NCI-H774 (cell line): ENCODE measurements around the gene LMTK3.

Source experiments
- DNase-seq: peaks from one replicate; lab custom pipeline; 2025; lab: John Stamatoyannopoulos, UW

Gene LMTK3

DNA sequence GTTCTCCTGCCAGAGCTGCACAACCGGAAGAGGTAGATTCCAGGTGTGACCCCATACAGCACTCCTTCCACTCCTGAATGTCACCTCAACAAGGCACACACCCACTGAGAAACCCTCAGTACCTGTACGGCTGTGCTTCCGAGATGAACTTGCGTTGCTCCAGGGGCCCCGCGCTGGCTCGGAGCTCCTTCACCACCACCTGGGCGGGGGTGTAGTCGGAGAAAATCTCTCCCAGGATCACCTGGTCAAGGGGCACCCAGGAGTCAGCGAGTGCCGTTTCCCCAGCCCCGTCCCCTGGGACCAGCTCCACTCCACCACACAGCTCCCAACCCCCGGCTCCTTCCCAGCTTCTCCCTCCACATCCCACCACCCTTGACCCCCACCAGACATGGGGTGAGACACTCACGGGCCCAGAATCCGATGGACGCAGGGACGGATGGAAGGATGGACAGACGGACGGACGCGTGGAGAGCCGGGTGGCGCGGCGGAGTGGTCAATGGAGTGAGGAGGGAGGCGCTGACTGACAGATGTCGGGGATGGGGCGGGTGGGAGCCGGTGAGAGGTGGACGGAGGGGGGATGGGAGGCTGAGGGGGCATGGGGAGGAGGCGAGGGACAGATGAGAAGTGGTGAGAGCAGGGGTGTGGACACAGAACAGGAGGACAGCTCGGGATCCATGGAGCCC lies 2.8 kb downstream of the LMTK3 start:
- no peak for DNase-seq

DNA sequence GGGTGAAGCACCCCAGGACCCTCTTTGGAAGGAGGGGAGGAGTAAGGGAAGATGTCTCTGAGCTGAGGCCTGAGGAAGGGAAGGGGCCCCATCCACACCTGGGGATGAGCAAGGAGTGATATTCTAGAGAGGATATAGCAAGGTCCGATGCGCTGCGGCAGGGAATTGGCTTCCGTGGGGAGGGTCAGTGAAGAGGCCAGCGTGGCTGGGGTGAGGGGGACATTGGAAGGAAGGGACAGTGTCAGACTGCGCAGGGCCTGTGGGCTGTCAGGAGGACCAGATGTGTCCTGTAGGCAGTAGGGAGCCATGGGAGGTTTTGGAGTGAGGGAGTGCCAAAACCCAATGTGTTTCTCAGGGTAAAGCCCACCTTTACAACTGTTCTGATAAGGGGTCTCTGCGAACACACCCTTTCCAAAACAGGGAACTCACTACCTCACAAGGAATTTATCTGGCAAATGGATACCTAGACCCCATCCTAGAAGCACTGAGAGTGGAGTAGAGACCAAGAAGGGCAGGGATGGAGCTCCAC lies 3.7 kb downstream of the LMTK3 start:
- DNase-seq, result no peak

DNA sequence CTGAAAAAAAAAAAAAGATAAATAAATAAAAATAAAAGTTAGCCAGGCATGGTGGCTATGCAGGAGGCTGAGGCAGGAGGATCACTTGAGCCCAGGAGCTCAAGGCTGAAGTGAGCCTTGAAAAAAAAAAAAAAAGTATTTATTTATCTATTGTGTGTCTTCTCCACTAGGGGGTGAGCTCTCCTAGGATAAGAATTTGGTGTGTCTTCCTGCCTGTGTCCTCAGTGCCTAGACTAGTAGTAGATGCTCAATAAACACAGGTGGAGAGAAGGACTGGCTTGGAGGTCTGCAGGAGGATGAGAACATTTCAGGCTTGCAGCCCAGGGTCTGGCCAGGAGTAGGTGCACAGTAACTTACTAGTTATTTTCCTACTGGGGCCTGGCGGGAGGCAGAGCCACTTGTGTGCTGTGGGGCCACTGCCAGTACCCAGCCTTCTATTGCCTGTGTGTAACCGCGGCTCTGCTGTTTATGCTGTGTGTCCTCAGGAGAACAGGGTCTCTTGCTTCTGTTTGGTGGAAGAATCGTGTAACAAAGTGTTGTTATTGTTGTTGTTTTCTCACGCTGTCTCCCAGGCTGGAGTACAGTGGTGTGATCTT lies 5.4 kb downstream of the LMTK3 start:
- no peak for DNase-seq

DNA sequence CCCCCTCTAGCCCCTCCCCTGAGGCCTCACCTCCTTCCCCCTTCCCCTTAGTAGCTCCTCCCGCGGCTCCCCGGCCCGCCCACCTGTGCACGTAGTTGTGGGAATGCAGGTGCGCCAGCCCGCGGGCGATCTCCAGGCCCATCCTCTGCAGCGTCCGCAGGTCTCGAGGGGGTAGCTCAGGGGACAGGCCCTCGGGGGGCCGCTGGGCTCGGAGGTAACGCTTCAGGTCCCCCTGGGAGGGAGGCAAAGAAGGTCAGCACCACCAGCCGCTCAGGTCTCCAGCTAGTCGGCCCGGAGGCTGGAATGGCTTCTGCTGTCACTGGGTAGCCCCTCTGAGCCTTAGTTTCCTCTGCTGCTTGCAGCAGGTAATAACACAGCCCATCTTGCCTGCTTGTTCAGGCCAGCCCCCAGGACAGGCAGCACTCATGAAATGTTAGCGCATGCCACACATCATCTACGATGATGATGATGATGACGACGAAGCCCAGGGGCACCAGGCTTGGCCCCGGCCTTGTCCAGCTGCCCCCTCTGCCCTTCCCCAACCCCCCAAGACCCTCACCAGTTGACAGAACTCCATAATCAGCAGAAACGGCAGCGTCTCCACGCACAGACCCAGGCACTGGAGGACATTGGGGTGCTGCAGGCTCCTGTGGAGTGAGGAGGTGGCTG lies 9.2 kb downstream of the LMTK3 start:
- DNase-seq, result no peak

DNA sequence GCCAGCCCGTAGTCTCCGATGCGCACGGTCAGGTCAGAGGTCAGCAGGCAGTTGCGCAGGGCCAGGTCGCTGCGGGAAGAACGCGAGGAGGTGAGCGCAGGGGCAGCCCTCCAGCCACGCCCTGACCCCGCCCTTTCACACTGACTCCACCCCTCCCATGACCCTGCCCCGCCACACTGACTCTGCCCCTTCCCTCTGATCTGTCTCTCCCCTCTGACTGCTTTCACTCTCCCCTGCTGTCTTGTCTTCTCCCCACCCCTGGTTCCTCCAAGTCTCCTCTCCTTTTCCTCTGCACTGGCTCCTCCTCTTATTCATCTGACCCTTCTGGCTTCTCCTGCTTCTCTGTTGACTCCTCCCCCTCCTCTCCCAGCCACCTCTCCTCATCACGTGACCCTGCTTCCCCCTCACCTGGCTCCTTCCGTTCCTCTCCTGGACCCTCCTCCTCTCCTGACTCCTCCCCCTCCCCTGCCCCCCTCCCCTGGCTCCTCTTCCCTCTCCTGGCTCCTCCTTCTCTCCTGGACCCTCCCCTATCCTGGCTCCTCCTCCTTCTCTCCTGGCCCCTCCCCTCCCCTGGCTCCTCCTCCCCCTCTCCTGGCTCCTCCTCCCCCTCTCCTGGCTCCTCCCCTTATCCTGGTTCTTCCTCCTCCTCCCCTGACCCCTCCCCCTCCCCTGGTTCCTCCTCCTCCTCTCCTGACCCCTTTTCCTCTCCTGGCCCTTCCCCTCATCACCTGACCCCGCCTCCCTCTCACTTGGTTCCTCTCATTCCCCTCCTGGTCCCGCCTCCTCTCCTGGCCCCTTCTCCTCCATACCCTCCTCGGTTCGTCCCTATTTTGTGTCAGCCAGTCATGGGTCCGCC lies 9.9 kb downstream of the LMTK3 start:
- DNase-seq, result peak; percentile 97

DNA sequence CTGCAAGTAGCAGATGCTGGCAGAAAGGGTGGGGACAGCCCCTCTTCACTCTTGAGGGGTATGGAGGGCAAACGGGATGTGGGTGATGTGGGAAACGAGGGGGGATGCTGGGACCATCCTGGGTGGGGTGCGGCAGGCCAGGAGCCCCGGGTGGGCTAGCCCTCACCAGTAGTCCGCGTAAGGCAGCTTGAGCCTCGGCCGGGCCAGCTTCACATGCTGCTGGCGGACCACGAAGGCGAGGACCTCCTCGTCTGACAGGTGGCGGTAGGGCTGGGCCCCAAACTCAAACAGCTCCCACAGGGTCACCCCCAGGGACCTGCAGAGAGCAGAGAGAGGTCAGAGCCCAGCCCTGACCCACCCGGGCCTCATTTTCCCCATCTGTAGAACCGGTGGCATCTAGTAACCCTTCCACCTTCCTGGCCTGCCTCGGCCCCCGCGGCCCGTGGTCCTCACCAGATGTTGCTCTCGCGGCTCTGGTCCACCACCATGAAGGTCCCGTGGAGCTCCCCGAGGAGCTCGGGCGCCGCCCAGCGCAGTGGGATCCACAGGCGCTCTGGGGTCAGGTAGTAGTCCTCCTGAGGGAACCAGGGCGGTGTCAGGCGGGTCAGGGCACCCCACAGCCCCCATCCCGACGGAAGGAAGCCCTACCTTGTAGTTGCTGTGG lies 10.7 kb downstream of the LMTK3 start:
- DNase-seq, result no peak

DNA sequence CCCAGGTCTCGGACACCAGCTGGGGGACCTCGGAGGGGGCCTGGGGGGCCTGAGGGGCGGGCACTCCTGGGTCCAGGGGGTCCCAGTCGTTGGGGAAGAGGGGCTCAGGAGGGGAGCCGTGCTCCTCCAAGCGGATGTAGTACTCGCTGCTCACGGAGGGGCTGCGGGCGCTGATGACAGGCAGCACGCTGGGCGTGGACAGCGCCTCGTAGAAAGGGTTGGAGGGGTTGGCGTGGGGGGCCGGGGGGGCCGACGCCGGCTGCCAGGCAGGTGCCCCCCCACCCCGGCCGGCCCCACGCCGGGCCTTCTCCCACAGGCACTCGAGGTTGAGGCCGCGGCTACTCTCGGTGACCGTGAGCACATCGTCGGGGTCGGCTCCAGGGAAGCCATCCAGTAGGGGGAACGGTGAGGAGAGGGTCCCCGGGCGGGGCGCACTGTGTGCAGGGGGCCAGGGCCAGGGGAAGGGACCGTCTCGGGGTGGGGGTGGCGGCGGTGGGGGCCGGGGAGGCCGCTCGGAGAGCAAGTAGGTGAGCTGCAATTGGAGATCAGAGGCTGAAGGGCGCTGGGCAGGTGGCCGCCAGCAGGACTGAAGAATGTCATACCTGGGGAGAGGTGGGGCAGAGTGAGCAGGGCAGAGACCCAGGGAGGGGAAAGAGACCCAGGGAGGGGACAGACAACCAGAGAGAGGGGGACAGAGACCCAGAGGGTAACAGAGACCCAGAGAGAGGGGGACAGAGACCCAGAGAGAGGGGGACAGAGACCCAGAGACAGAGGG lies 12.1 kb downstream of the LMTK3 start:
- DNase-seq, result no peak

DNA sequence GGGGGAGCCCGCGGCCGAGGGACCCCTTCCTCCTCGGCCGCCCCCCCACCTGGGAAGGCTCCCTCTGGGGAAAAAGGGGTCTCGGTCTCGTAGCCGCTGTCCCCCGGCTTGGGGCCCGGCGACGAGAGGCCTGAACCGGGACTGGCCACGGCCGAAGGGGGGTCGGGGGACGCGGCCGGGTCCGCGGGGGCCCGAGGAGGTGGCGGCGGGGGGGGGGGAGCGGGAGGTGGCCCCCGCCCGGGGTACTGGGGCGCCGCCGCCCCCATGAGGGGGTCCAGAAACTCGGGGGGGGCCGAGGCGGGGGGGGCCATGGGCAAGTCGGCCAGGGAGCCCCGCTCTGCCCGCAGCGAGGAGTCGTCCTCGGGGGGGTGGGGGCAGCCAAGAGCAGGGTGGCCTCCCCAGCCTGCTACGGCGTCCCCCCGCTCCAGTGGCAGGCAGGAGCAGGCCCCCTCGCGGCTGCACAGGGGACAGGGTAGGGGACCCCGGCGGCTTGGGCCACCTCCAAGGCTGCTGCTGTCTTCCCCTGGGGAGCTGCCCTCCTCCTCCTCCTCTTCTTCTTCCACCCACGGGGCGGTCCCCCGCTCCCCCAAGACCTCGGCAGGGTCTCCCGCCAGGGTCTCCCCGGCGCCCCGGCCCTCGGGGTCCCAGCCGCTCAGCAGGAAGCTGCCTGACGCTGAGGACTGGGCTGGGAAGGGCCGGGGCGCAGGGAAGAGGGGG lies 12.9 kb downstream of the LMTK3 start:
- no peak for DNase-seq

DNA sequence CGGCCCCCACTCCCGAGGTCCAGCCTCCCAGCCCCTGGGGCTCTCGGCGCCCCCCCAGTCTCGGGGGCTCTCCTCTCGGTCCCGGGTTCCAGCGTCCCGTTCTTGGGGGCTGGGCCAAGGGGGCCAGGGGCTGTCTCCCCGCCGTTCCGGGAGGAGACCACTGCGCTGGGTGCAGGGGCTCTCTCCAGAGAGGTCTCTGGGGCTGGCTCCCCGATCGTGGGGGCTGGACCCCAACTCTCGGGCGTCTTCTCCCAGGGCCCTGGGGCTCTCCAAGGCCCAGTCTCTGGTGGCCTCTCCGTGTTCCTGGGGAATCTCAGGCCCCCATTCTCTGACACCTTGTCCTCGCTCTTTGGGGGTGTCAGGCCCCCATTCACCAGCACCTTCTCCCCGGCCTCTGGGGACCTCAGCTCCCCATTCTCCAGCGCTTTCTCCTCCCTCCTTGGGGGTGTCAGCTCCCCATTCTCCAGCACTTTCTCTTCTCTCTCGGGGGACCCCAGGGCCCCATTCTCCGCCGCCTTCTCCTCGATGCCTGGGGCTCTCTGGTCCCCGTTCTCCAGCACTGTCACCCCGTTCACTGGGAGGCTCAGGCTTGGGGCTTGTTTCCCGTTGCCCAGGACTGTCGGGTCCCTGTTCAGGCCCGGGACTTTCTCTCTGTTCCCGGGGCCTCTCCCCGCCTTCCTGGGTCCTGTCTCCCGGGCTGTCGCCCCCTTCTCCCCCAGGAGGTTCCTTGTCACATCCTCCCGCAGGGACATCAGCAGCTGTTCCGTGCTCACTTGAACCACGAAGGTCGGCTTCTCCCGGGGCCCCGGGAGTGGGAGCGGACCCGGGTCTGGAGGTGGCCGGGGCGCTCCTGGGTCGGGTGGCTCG lies 13.7 kb downstream of the LMTK3 start:
- DNase-seq, result no peak

DNA sequence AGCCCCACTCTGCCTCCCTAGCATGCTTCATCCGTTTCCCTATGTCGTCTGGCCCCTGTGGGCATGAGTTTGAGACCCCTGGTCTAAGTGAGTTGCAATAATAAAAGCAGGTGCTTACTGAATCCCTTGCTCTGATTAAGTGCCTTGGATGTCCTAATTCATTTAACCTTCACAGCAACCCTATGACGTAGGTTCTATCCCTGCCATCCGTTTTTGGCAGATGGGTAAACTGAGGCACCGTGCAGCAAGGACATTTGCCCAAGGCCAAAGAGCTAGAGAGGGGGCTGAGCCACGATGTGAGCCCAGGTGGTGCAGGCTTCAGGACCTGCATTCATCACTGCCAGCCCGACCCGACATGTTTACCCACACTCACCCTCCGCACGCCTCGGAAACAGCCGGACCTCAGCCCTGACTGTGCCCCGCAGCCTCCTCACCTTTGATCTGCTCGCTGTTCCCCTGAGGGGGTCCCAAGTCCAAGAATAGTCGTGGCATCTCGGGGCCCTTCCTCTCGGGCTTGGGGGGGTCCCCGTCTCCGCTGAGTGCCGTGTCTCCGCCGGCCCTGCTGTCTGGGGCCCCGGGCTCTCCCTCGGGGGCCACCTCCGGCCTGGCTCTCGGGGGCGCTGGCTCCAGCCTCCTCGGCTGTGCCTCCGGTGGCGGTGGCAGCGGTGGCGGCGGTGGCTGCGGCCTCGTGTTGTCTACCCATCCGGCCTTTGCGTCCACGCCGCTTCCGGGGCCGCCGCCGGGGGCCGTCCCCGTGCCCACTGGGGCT lies 14.5 kb downstream of the LMTK3 start:
- no peak for DNase-seq

DNA sequence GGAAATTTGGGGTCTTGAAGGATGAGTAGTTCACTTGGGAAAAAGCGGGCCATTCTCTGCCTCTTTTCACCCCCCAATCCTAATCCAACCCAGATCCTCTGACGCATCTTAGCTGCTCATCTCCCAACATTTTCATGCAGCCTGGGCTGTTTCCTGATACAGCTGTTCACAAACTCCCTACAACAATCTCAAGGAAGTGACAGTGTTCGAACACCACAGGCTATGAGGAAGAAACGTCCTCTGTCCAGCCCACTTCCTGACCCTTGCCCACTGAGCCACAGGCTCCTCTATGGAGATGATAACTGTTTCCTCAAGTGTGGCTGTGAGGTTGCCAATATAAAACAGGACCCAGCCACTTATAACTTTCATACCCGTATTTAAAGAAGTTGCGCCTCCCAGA lies 16.2 kb downstream of the LMTK3 start:
- no peak for DNase-seq

DNA sequence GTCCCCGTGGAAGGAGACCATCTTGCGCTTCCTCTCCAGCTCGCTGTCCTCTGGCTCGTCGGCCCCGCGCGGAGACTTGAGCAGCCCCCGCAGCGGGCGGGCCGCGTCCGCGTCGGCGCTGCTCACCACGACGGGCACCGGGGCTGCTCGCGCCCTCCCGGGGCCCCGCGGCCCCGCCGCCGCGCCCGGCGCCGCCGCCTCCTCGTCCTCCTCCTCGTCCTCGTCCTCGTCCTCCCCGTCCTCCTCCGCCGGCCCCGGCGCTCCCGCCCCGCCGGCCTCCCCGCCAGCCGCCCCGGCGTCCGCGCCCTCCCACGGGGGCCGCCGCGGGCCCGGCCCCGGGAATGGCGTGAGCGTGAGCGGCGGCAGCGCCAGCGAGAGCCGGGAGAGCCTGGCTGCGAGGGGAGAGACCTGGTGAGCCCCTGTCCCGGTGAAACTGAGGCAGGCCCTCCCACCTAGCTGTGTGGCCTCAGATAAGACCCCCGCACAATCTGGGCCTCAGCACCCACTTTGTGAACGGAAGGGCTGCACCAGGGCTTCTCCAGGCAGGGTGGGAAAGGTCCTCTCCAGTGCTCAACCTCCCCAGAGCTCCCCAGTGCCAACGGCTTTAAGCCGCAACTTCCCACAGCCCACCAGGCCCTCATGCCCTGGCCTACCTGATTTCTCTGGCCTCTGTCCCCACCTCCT lies 17.8 kb downstream of the LMTK3 start:
- no peak for DNase-seq

DNA sequence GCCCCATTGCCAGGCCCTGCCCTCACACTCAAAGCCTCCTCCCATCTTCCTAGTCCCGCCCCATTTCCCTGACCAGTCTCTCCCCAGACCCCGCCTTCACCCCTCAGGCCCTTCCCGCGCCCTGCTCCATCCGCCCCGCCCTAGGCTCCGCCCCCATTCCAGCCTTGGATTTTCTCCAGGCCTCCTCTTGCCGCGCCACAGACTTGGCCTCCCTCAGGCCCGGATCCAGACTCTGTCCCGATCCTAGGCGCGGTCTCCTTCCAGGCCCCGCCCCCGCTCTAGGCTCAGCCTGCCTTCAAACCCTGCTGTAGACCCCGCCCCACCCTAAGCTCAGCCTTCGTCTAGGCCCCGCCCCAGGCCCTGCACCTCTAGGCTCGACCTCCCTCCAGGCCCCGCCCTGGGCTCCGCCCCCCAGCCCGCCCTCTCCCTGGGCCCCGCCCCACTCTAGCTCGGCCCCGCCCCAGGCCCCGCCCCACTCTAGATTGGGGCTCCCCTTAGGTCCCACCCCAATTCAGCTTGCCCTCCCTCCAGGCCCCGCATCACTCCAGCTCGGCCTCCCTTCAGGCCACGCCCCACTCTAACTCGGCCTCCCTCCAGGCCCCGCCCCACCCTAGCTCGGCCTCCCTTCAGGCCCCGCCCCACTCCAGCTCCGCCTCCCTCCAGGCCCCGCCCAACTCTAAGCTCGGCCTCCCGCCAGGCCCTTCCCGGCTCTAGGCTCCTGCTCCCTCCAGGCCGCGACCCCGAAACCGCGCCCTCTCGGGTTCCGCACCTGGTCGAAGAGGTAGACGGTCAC lies 18.5 kb downstream of the LMTK3 start:
- DNase-seq, result peak; percentile 99

DNA sequence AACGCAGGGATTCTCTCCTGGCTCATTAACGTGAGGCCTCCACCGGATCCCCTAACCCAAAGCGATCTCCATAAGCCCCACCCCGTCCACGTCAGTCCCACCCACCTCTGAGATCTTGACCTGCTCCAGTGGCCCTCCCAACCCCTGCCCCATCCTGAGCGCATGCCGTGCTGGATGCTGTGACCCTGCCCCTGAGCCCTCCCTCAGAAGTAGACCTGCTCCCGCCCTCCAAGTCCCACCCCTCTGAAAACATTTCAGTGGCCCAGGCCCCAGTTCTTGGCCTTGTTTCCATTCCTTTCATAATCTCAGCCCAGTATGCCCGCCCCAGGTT lies 19.9 kb downstream of the LMTK3 start:
- no peak for DNase-seq

DNA sequence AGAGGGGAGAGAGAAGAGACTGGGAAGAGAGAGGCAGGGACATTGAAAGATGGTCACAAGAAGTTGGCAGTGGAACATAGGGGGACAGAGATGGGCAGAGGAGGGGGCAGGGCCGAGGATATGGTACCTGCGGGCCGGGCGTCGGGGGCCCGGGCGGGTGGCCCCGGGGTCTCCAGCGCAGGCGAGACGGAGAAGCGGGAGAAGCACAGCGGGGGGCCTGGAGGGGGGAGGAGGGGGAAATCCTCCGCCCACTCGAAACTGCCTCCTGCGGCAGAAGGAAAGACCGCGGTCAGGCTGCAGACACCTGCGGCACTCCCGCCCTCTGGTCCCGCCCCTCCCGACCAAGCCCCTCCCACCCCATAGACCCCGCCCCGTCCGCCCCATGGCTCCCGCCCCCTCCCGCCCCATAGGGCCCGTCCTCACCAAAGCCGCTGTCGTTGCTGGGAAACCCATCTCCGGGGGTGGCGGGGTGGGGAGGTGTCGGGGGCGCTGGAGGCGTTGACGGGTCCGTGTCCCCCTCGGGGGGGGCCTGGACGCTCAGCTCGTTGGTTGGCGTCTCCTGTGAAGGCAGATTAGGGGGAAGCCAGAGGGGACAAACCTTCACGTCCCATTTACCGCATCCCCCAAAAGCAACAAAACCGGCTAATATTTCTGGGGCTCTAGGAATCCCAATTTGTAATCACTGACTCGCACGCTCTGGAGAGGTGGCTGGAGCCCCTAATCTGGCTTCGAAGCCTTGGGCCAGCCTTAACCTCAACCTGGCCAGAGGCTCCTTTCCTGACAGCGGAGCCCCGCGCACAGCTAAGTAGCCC lies 20.4 kb downstream of the LMTK3 start:
- peak; percentile 60 for DNase-seq

DNA sequence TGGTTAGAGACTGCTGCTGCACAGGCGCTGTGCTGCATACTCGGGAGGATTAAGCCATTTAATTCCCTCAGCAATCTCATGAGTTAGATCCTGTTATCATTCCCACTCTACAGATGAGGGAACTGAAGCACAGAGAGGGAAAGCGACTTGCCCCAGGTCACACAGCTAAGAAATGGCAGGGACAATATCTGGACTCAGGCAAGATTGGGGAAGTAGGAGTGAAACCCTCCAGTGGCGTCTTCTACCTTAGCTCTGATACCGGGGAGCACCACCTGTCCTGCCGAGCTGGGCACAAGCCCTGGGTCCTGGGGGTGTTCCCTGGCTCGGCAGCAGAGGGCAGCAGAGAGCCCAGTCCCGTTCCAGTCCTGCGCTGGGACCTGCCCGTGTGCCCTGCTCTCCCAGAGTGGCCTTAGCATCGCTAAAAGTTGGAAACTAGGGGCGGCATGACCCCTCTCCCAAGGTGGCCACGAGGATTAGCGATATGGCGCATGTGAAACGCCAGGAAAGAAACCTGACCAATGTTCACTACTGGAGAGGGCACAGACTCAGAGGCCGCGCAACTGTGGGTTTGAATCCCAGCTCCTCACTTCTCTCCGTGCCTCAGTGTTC lies 21.9 kb downstream of the LMTK3 start:
- DNase-seq, result peak; percentile 36
